ENCODE measurements around the gene CEP97. TPM values are rescaled to one million over a fixed set of nuclear protein-coding genes. Genes with fewer than 3 reads are reported as not detected.

The CEP97 gene
- total and polyA plus RNA-seq, 9 of the 15 experiments (the other 6 are each of a cell fraction or from before 2014, with no cell fraction given): 2.0 to 10.1 (median 4.3) TPM

GRCh38 chr3:101810022-101810418, 85.6 kb downstream of the CEP97 start:
- H2AFZ ChIP-seq (ENCODE audit: low read depth, low read length): no peak overlapping the region
- no peak overlapping the region for H3K4me2 ChIP-seq (ENCODE audit: insufficient read depth, low read length)
- H3K4me1 ChIP-seq (replicated peaks in 1 of 2; ENCODE audit: control insufficient read depth in 2 of 2, insufficient read depth in 2 of 2, low read length in 2 of 2): no peaks in the 10 kb centered on the region
- H3K9me3 ChIP-seq (replicated peaks; ENCODE audit: control insufficient read depth, insufficient read depth, low read depth, low read length): no peaks in the 10 kb centered on the region
- no peaks in the 10 kb centered on the region for H3K79me2 ChIP-seq (ENCODE audit: control insufficient read depth, insufficient read depth, low read length)
- H4K20me1 ChIP-seq (replicated peaks; ENCODE audit: control insufficient read depth, insufficient read depth, low read length): no peaks in the 10 kb centered on the region
- ChIA-PET CTCF (ENCODE audit: low intra/inter-chr PET ratio) (interaction anchor here (2.1 kb wide), 1 partner anchor 415 kb away, joined by 25 read pairs; no protein-coding TSS in a partner anchor), POLR2A (no interaction called here)
- in situ Hi-C loops (cut with MboI): loop anchor here (5.0 to 25.0 kb wide), 2 partner anchors 417 to 727 kb away; no protein-coding TSS in a partner anchor
- FAIRE-seq (no peak), ATAC-seq (no peak), DNase-seq (ENCODE audit: extremely low read depth in 1 of 4, low spot score in 3 of 4) (no peak)
- intact Hi-C loops (cut with micrococcal nuclease): loop anchor here (10.0 kb wide), 1 partner anchor 155 kb away; no protein-coding TSS in a partner anchor
- no TSS peak for BruUV-seq (replicated peaks)
- no peak overlapping the region for H3K9ac ChIP-seq (ENCODE audit: insufficient read depth in 1 of 2, low read depth in 2 of 2, low read length in 2 of 2)
- no peaks in the 10 kb centered on the region for H3K36me3 ChIP-seq (ENCODE audit: control insufficient read depth, insufficient read depth, low read length)
- no peak overlapping the region for H3K4me3 ChIP-seq
- no peaks in the 10 kb centered on the region for H3K9me1 ChIP-seq (ENCODE audit: control insufficient read depth, insufficient read depth, low read length)
- H3K27ac ChIP-seq (ENCODE audit: extremely low read depth, low read depth, low read length): no peak overlapping the region
- H3K27me3 ChIP-seq (ENCODE audit: control insufficient read depth in 2 of 2, insufficient read depth in 2 of 2, low read length in 2 of 2): no peaks in the 10 kb centered on the region
- TF ChIP-seq MXD1 (CRISPR knock-in tag; IDR thresholded peaks at IDR 0.05; ENCODE audit: borderline replicate concordance, poor library complexity, severe bottlenecking): no peak
- TF ChIP-seq ETV6 (IDR thresholded peaks at IDR 0.05; ENCODE audit: borderline replicate concordance in 1 of 2, low read depth in 2 of 2, low read length in 1 of 2): no peak
- TF ChIP-seq ETV6 (CRISPR knock-in tag; IDR thresholded peaks at IDR 0.05; ENCODE audit: borderline replicate concordance): no peak
- TF ChIP-seq ESRRB (CRISPR knock-in tag; IDR thresholded peaks at IDR 0.05; ENCODE audit: borderline replicate concordance): no peak
- TF ChIP-seq DACH1 (IDR thresholded peaks at IDR 0.05; ENCODE audit: partially characterized antibody): no peak
- no peak for TF ChIP-seq CREB1 (IDR thresholded peaks at IDR 0.05)
- no peak for TF ChIP-seq CREB1 (CRISPR knock-in tag; IDR thresholded peaks at IDR 0.05)
- TF ChIP-seq ARHGAP35 (IDR thresholded peaks at IDR 0.05; ENCODE audit: partially characterized antibody): no peak
- TF ChIP-seq SUPT5H (IDR thresholded peaks at IDR 0.05): no peak
- no peak for TF ChIP-seq CEBPG (CRISPR knock-in tag; IDR thresholded peaks at IDR 0.05)
- TF ChIP-seq CEBPG (tag; conservative IDR thresholded peaks at IDR 0.05 in 1 of 2, IDR thresholded peaks at IDR 0.05 in 1 of 2): no peak
- TF ChIP-seq, protein P1, sequence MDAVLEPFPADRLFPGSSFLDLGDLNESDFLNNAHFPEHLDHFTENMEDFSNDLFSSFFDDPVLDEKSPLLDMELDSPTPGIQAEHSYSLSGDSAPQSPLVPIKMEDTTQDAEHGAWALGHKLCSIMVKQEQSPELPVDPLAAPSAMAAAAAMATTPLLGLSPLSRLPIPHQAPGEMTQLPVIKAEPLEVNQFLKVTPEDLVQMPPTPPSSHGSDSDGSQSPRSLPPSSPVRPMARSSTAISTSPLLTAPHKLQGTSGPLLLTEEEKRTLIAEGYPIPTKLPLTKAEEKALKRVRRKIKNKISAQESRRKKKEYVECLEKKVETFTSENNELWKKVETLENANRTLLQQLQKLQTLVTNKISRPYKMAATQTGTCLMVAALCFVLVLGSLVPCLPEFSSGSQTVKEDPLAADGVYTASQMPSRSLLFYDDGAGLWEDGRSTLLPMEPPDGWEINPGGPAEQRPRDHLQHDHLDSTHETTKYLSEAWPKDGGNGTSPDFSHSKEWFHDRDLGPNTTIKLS (IDR thresholded peaks at IDR 0.05; ENCODE audit: borderline replicate concordance, low read depth): no peak
- no peak for TF ChIP-seq HSF4 (CRISPR knock-in tag; IDR thresholded peaks at IDR 0.05; ENCODE audit: borderline replicate concordance)
- no peak for TF ChIP-seq REST (IDR thresholded peaks at IDR 0.05; ENCODE audit: borderline replicate concordance)
- TF ChIP-seq REST (CRISPR knock-in tag; IDR thresholded peaks at IDR 0.05; ENCODE audit: low read depth): no peak

Data from K562 (cell line).